PC-9 (cell line): ENCODE results near the gene RALB. TPM values are rescaled to one million over a fixed set of nuclear protein-coding genes. Genes with fewer than 3 reads are reported as not detected.

Source experiments
- BruUV-seq: library from RNA; stranded (reverse); fragments of 400-500 nt; replicated peaks from 2 replicates; lab custom pipeline; 2021; lab: Mats Ljungman, UMichigan
- CTCF ChIA-PET: fragments of 300-600 bp; sonication (Branson Sonifier 250); formaldehyde crosslinking; loops from one replicate; lab custom pipeline; 2022; ENCODE audit warnings: antibody characterized with exemption; lab: Charles Lee
- POLR2A ChIA-PET: fragments of 300-600 bp; sonication (Branson Sonifier 250); formaldehyde crosslinking; loops from one replicate; lab custom pipeline; 2022; ENCODE audit warnings: antibody characterized with exemption; ENCODE audit not compliant: unreplicated experiment; lab: Charles Lee
- DNase-seq, 2 experiments: peaks; one replicate each; pipeline versions ENCODE4 v3.0.0 to v3.0.0-alpha.2; 2015 to 2022; ENCODE audit warnings: mixed read lengths in 1 of 2
- H2AFZ ChIP-seq: fragments of 200-600 bp; sonication (generic); 2 replicates; pipeline ENCODE4 v1.8.1; 2017; ENCODE audit warnings: antibody characterized with exemption
- H3F3A ChIP-seq: fragments of 200-600 bp; sonication (generic); 2 replicates; pipeline ENCODE4 v1.8.1; 2017; ENCODE audit warnings: antibody characterized with exemption, mild to moderate bottlenecking, low read depth; ENCODE audit not compliant: insufficient read depth
- H3K27ac ChIP-seq: fragments of 200-600 bp; sonication (generic); 2 replicates; pipeline ENCODE4 v1.6.1; 2016; ENCODE audit warnings: mixed run types
- H3K27me3 ChIP-seq: fragments of 200-600 bp; sonication (generic); 2 replicates; pipeline ENCODE4 v1.6.1; 2016; ENCODE audit warnings: low read depth, mixed run types; ENCODE audit not compliant: insufficient read depth
- H3K36me3 ChIP-seq: fragments of 200-600 bp; sonication (generic); 2 replicates; pipeline ENCODE4 v1.6.1; 2016; ENCODE audit warnings: low read depth, mixed run types
- H3K4me1 ChIP-seq: fragments of 200-600 bp; sonication (generic); replicated peaks from 2 replicates; pipeline ENCODE4 v1.6.1; 2016; ENCODE audit warnings: mixed run types; ENCODE audit not compliant: insufficient read depth
- H3K4me2 ChIP-seq: fragments of 200-600 bp; sonication (generic); 2 replicates; pipeline ENCODE4 v1.6.1; 2017; ENCODE audit warnings: mixed run types
- H3K4me3 ChIP-seq: fragments of 200-600 bp; sonication (generic); 2 replicates; pipeline ENCODE4 v1.6.1; 2016; ENCODE audit warnings: mixed run types
- H3K79me2 ChIP-seq: fragments of 200-600 bp; sonication (generic); 2 replicates; pipeline ENCODE4 v1.6.1; 2017; ENCODE audit warnings: low read depth, mixed run types
- H3K9me2 ChIP-seq: fragments of 200-600 bp; sonication (generic); 2 replicates; pipeline ENCODE4 v1.8.1; 2017; ENCODE audit warnings: mild to moderate bottlenecking; ENCODE audit not compliant: insufficient read depth
- H3K9me3 ChIP-seq: fragments of 200-600 bp; sonication (generic); 2 replicates; pipeline ENCODE4 v1.8.1; 2016; ENCODE audit warnings: low read depth; ENCODE audit not compliant: insufficient read depth
- H4K20me1 ChIP-seq: fragments of 200-600 bp; sonication (generic); 2 replicates; pipeline ENCODE4 v1.8.1; 2017; ENCODE audit not compliant: insufficient read depth
- CTCF ChIP-seq: fragments of 200-600 bp; sonication (generic); conservative IDR thresholded peaks from 2 replicates; pipeline ENCODE4 v1.6.1; 2017; ENCODE audit warnings: mixed run types, antibody characterized with exemption, mild to moderate bottlenecking, moderate library complexity
- EZH2 ChIP-seq: fragments of 200-600 bp; sonication (generic); IDR thresholded peaks from 2 replicates; pipeline ENCODE4 v1.8.0; 2017; ENCODE audit warnings: antibody characterized with exemption, low read depth
- intact Hi-C: fragments of 100-400 bp; cut with micrococcal nuclease; formaldehyde crosslinking; loops from one replicate; pipeline ENCODE4 v1.10.0; 2022; ENCODE audit not compliant: unreplicated experiment
- total RNA-seq: library from RNA; stranded (reverse); gene quantifications from 2 replicates; pipeline ENCODE4 v1.2.3, GENCODE V29; 2021

The RALB gene
- total RNA-seq, 1 experiment from 2014 or later = 86.6 TPM

GRCh38 chr2:120293096-120294007 lies 40.7 kb downstream of the RALB start:
- H3K36me3 ChIP-seq = peaks cover 48% of the 10 kb centered on the region
- ChIA-PET CTCF (interaction anchor here (1.2 kb wide), 1 partner anchor 53 kb away, joined by 3 read pairs; no protein-coding TSS in a partner anchor), POLR2A (no interaction called here)
- peaks cover 42% of the 10 kb centered on the region for H3K4me1 ChIP-seq
- no peak overlapping the region for H2AFZ ChIP-seq
- H3K9me3 ChIP-seq = no peaks in the 10 kb centered on the region
- TF ChIP-seq CTCF (no peak), EZH2 (no peak)
- H3K79me2 ChIP-seq = peaks cover 31% of the 10 kb centered on the region
- no peaks in the 10 kb centered on the region for H3K27me3 ChIP-seq
- intact Hi-C loops = no loop called here
- no peak for DNase-seq
- peak overlapping the region; percentile 60; the same call in 1 of the 2 replicates for H3K27ac ChIP-seq
- H3K9me2 ChIP-seq = no peaks in the 10 kb centered on the region
- no TSS peak for BruUV-seq
- no peak overlapping the region for H3K4me3 ChIP-seq
- H4K20me1 ChIP-seq = no peaks in the 10 kb centered on the region
- peak overlapping the region; percentile 72 for H3K4me2 ChIP-seq
- H3F3A ChIP-seq = peaks cover 38% of the 10 kb centered on the region

- Histone ChIP-seq H3K27me3 (no peaks in the 10 kb centered on the region), H3K27ac (no peak overlapping the region), H3K9me2 (no peaks in the 10 kb centered on the region), H3K4me3 (no peak overlapping the region), H3K36me3 (peaks cover 41% of the 10 kb centered on the region), H3K9me3 (no peaks in the 10 kb centered on the region), H3K4me2 (no peak overlapping the region), H3K79me2 (peaks cover 26% of the 10 kb centered on the region), H3F3A (peaks cover 38% of the 10 kb centered on the region), H2AFZ (no peak overlapping the region), H3K4me1 (peaks cover 39% of the 10 kb centered on the region), H4K20me1 (no peaks in the 10 kb centered on the region)
- no TSS peak for BruUV-seq
- no peak for DNase-seq
- ChIA-PET POLR2A (no interaction called here), CTCF (no interaction called here)
- TF ChIP-seq CTCF (no peak), EZH2 (no peak)
- intact Hi-C loops = no loop called here
Observed at GRCh38 chr2:120294008-120294340, 41.3 kb downstream of the RALB start.

- BruUV-seq = no TSS peak
- intact Hi-C loops = no loop called here
- ChIA-PET CTCF (no interaction called here), POLR2A (no interaction called here)
- H3K4me1 ChIP-seq = peaks cover 5% of the 10 kb centered on the region
- H3K27me3 ChIP-seq = no peaks in the 10 kb centered on the region
- H3K4me2 ChIP-seq = no peak overlapping the region
- H3K27ac ChIP-seq = no peak overlapping the region
- no peaks in the 10 kb centered on the region for H3K9me3 ChIP-seq
- H3F3A ChIP-seq = peaks cover 9% of the 10 kb centered on the region; the same call in 1 of the 2 replicates
- no peak overlapping the region for H3K4me3 ChIP-seq
- peaks cover 1% of the 10 kb centered on the region; the same call in 1 of the 2 replicates for H3K79me2 ChIP-seq
- TF ChIP-seq CTCF (no peak), EZH2 (no peak)
- H4K20me1 ChIP-seq = no peaks in the 10 kb centered on the region
- no peak overlapping the region for H2AFZ ChIP-seq
- no peaks in the 10 kb centered on the region for H3K9me2 ChIP-seq
- DNase-seq = no peak
- peaks cover 26% of the 10 kb centered on the region for H3K36me3 ChIP-seq
Observed at GRCh38 chr2:120298173-120298835, 45.7 kb downstream of the RALB start.
